ENCODE measurements around the gene PHB1. TPM values are rescaled to one million over a fixed set of nuclear protein-coding genes. Genes with fewer than 3 reads are reported as not detected.
A peak's percentile ranks its signal among the peaks of the same experiment; 100 is the strongest.

PHB1 gene
- total RNA-seq, 1 experiment from 2014 or later = 199 TPM

DNA sequence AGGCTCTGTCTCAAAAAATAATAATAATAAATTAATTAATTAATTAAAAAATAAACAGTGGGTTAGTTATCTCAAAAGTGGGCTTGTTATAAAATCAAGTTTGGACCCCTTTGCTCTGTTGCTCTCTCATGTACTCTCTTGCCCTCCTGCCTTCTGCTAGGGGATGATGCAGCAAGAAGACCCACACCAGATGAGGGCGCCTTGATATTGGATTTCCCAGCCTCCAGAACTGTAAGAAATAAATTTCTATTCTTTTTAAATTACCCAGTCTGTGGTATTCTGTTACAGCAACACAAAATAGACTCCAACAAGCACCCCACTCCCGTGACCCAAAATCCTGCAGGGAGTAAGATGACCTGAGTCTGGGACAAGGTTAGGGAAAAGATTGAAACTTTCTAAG is 50.6 kb downstream of the PHB1 start:
- DNase-seq (ENCODE audit: low read depth) = no peak
- in situ Hi-C loops (cut with HindIII; ENCODE audit: low pct_unique_long_range_greater_than_20kb, low sequenced_read_pairs) = no loop called here

DNA sequence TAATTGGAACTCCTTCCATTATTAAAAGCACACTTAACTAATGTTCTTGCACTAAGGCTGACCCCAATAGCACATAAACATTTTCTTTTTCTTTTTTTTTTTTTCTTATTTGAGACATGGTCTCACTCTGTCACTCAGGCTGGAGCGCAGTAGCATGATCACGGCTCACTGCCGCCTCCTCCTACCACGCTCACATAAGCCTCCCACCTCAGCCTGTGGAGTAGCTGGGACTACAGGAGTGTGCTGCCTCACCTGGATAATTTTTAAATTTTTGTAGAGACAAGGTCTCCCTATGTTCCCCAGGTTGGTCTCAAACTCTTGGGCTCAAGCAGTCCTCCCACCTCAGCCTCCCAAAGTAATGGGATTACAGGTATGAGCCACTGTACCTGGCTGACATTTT is 51.4 kb downstream of the PHB1 start:
- DNase-seq (ENCODE audit: low read depth) = no peak
- in situ Hi-C loops (cut with HindIII; ENCODE audit: low pct_unique_long_range_greater_than_20kb, low sequenced_read_pairs) = no loop called here

DNA sequence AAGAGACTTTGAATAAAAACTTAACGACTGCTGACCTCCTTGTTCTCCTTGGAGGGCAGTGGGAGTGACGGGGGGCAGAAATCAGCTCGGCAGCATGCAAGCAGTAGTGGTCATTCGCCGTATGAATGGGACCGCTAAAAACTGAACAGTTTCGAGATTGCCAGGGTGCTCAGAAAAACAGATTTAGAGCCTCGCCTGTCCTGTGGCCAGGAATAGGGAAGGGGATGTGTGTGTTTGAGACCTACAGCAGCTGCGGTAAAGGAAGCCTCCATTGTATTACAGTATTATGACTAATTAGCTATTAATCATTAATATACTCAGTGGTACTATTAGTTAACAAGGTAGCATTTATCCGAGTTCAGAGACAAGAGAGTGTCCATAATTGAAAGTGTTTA is 52.0 kb downstream of the PHB1 start:
- DNase-seq (ENCODE audit: low read depth) = no peak
- in situ Hi-C loops (cut with HindIII; ENCODE audit: low pct_unique_long_range_greater_than_20kb, low sequenced_read_pairs) = no loop called here

DNA sequence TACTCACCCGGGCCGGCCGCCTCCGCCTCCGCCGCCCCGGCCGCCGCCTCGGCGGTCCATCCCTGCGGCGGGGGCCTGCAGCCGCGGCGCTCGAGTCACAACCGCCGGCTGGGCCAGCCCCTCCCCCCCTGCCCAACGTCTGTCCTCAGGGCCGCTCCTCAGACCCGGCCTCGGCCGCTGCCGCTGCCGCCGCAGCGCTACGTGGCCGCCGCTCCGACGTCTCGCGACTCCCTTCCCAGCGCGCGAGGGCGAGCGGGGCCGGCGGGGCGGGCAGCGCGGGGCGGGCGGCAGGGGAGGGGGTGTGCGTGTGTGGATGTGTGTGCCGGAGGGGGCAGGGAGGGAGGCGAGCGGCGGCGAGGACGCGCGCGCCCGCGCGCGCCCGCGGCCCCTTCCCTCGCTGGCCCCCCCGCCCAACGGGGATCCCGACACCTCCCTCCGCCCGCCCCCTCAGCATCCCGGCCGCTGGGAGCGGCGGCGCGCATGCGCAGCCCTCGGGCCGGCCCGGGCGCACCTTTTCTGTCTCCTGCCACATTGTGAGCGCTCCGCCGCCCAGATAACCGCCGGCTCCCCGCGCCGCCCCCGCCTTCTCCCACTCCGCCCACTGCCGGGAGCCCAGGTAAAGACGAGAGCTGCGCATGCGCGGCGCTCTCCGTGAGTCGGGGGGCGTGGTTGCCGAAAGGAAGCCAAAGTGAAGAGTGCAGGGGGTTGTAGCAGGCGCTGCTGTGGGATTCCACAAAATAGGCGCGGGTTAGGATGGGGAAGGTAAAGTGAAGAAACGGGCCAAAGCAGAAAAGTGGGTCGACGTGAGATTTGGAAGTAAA is 52.6 kb downstream of the PHB1 start, which contains the start of gene ZNF652:
Gene ZNF652 (minus strand): TSS at position 349 of the 821 bp plus-strand sequence. CDS start 44,525 bp downstream, outside the sequence.
- in situ Hi-C loops (cut with HindIII; ENCODE audit: low pct_unique_long_range_greater_than_20kb, low sequenced_read_pairs) = no loop called here
- peak; percentile 97 for DNase-seq (ENCODE audit: low read depth)

DNA sequence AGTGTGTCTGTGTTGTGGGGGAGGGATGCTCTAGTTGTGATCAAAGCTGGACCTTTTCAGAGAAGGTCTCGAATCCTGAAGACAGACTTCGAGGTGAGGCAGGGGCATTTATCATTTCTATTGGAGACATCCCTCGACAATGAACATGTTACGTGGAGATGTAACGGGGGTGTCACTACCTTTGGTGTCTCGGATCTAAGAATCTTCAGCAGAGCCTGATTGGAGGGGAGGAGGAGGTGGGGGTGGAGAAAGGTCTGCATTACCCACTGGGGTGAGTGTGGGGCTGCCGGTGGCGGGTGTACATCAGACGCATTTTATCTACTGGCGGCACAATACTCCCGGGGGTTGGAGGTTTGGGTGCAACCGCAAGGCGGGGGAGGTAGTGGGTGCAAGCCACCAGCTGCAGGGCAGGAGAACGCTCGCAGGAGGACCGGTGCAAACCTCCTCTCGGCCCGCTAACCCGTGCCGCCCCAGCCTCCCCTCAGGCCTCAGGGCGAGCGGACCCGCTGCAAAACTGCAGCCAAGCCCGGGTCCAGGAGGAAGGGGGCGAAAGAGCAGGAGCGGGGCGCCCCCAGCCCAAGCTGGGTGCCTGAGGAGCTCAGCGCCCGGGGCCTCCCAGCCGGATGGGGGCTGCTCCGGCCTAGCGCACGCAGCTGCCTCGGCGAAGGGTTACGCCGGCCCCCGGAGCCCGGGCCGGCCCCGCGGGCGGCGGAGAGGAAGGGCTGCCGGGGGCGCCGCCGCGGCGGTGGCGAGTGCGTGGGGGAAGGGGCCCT is 53.4 kb downstream of the PHB1 start:
- in situ Hi-C loops (cut with HindIII; ENCODE audit: low pct_unique_long_range_greater_than_20kb, low sequenced_read_pairs) = no loop called here
- DNase-seq (ENCODE audit: low read depth) = peak; percentile 54

DNA sequence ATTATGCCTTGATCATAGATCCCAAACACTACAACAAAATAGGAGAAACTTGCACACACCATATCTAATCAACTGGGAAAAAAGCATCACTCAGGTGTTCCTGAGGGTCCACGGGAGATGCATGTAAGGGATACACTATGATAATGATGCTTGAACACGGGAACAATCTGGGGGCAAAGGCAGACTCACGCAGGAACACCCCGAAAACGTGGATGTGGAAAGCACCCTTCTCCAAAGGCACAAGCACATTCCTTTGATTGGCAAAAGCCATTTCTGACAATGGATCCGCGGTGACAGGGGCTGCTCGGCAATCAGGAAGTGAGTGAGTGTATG is 53.9 kb downstream of the PHB1 start:
- DNase-seq (ENCODE audit: low read depth) = no peak
- in situ Hi-C loops (cut with HindIII; ENCODE audit: low pct_unique_long_range_greater_than_20kb, low sequenced_read_pairs) = no loop called here

DNA sequence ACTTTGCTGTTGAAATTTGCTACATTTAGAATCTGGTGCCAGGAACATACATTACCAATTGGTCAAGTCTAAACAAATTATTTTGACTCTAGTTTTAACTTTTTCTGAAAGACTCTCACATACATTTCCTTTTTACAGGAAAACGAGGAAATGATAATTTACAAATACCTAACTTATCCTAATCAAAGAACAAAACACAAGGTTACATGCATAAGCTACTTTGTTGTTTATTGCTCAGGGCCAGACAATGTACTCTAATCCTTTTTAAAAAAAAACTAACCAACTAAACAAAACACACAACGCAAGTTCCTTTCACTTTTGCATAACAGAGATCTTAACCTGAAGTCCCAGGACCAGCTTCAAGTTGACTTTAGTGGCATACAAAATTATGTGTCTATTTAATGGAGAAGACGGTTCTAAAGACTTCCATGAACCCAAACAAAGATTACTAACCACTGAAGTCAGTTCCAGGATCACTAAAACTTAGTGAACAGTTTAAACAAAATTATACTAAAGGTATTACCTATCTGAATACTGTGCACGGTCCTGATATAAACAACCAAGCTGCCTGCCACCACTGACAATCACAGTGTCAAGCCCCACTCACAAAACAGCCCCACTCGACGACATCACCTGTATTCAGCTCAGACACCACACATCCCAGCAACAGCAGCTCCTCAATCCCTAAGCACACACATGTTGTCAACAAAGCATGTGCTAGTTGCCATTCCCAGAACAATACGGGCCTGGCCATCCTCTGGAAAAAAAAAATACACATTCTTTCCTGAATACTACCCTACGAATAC is 54.5 kb downstream of the PHB1 start:
- DNase-seq (ENCODE audit: low read depth) = no peak
- in situ Hi-C loops (cut with HindIII; ENCODE audit: low pct_unique_long_range_greater_than_20kb, low sequenced_read_pairs) = no loop called here

DNA sequence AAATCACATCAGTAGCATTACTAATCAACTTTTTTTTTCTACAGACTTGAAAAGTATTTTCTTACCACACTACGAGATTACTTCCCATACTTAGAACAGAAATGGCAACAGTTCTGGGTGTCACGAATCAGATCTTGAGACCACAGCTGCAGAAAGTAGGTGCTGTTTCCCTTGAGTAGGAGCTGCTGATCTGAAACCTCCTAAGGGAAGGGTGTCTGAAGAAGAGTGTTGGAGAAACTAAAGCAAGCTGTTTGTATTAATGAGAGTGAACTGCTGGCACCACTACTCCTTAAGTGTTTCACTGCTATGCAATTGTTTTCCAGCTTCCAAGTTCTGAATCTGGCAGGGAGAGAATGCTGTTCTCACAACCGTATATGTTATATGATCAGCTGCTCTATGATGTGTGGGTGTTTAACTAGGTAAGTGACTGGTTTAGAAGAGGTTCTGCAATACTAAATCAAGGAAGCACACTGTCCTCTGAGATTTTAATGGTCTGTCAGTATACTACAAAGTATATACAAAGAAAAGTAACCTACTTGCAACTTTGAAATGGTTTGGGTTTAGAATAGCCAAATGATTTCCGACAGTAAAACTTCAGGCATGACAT is 55.9 kb downstream of the PHB1 start:
- no peak for DNase-seq (ENCODE audit: low read depth)
- in situ Hi-C loops (cut with HindIII; ENCODE audit: low pct_unique_long_range_greater_than_20kb, low sequenced_read_pairs) = no loop called here

DNA sequence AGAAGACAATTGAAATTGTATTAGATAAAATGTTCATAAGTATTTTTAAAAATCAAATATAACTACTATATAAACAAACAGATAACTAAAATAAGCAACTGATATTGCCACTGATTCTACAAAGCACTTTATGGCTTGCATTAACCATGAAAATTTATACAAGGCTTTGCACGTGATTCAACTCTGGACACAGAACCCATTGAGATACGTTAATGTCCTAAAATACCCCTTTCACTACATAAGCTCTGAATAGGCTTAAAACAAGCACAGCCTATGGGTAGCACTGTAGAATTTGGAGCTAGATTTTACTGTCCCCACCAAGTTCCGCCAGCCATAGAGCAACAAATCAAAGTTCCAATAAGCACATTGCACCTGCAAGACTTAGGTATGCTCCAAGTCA is 57.2 kb downstream of the PHB1 start:
- no peak for DNase-seq (ENCODE audit: low read depth)
- in situ Hi-C loops (cut with HindIII; ENCODE audit: low pct_unique_long_range_greater_than_20kb, low sequenced_read_pairs) = no loop called here

DNA sequence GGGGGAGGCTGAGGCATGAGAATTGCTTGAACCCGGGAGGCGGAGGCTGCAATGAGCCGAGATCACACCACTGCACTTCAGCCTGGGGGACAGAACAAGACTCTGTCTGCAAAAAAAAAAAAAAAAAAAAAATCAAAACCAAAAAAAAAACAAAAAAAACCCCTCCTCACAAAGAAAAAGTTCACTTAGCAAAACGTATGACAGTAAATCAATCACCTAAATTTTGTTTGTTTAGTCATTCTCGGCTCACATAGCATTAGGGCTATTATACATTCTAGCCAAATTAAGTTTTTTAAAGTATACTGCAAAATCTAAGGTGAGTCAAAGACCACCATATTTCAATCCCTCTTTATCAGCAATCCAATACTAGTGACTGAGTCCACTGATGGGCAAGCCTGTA is 58.4 kb downstream of the PHB1 start:
- DNase-seq (ENCODE audit: low read depth) = no peak
- in situ Hi-C loops (cut with HindIII; ENCODE audit: low pct_unique_long_range_greater_than_20kb, low sequenced_read_pairs) = no loop called here

Other genes with a start within 250 kb of the PHB1 start
- 0.78 TPM in 1 of 2 replicates, not detected in the other for gene GNGT2, start 204.3 kb downstream of the PHB1 start, total RNA-seq (2014; rRNA removed; shearing (Covaris generic); ENCODE audit: low replicate concordance)
- 0.37 and 1.6 TPM in 2 replicates for gene ABI3, start 204.2 kb downstream of the PHB1 start, total RNA-seq (2014; rRNA removed; shearing (Covaris generic); ENCODE audit: low replicate concordance)
- 29.9 and 39.0 TPM in 2 replicates for gene PHOSPHO1, start 184.1 kb downstream of the PHB1 start, total RNA-seq (2014; rRNA removed; shearing (Covaris generic); ENCODE audit: low replicate concordance)
- 19.7 and 24.4 TPM in 2 replicates for gene ZNF652, start 52.6 kb downstream of the PHB1 start, total RNA-seq (2014; rRNA removed; shearing (Covaris generic); ENCODE audit: low replicate concordance)
- gene NGFR, start 80.4 kb upstream of the PHB1 start, total RNA-seq (2014; rRNA removed; shearing (Covaris generic); ENCODE audit: low replicate concordance) = 0.91 and 5.1 TPM in 2 replicates
- 0.27 TPM in 1 of 2 replicates, not detected in the other for gene NXPH3, start 161.0 kb upstream of the PHB1 start, total RNA-seq (2014; rRNA removed; shearing (Covaris generic); ENCODE audit: low replicate concordance)